SK-N-MC (cell line): Measurements from ENCODE around the gene ZNF780A.

Experiments used
- EZH2 ChIP-seq: fragments of 200-600 bp; sonication (generic); IDR thresholded peaks from one replicate; pipeline ENCODE4 v1.6.1; 2017; ENCODE audit warnings: antibody characterized with exemption
- FOXP2 ChIP-seq: optimal IDR thresholded peaks from 2 replicates; pipeline ENCODE3; 2011; ENCODE audit warnings: mild to moderate bottlenecking, moderate library complexity; ENCODE audit not compliant: insufficient read depth; ENCODE audit errors: extremely low read length, control extremely low read depth
- POLR2AphosphoS5 ChIP-seq: IDR thresholded peaks from 2 replicates; pipeline ENCODE4 v1.6.1; 2012; ENCODE audit warnings: mild to moderate bottlenecking, low read depth, low read length, borderline replicate concordance

- TF ChIP-seq POLR2AphosphoS5 (no peak), EZH2 (no peak), FOXP2 (no peak)
Observed at GRCh38 chr19:40054632-40055031, 36.1 kb downstream of the ZNF780A start.
